ENCODE measurements around the gene GGNBP2. TPM values are rescaled to one million over a fixed set of nuclear protein-coding genes. Genes with fewer than 3 reads are reported as not detected.

GGNBP2 gene
- total RNA-seq, 2 donors from 2014 or later, result 57.3 to 69.8 TPM

DNA sequence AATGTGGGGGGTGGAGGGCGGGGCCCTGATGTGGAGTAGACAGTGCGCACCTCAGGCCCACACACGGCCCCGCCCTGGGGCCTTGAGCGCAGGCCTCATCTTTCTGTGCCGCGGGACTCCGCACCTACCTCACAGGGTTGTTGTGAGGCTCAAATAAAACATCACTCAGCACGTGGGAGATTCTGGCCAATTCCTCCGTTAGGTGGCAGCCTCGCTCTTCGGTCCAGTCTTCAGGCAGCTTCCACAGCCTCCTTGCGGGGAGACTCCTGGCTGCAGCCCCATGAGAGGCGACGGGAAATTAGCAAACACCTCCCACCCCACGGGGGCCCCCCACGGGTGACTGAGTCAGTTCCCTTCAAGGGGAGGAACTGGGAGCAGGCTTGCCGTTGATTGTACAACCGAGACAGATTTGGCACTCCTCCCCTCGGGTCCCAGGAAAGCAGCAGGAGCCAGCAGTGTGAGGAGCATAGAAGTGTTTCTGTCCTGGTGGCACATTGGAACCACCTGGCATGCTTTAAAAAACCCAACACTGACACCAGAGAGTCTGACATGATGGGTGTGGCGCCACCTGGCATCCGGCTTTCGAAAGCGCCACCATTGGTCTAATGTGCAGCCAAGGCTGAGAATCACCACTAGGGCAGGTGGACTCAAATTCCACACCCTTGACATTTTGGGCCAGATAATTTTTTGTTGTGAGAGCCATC is 64.2 kb downstream of the GGNBP2 start:
- peaks cover 0 to 6% of the 10 kb centered on the region in 2 donors for H3K4me1 ChIP-seq (ENCODE audit: control insufficient read depth in 1 of 2, low read depth in 2 of 2)
- H3K4me3 ChIP-seq, result no peak overlapping the region
- ATAC-seq (ENCODE audit: insufficient number of reproducible peaks, low FRiP score, low read depth) (no peak), DNase-seq (ENCODE audit: low spot score) (no peak)
- H3K36me3 ChIP-seq, result no peaks in the 10 kb centered on the region
- TF ChIP-seq, protein P1, sequence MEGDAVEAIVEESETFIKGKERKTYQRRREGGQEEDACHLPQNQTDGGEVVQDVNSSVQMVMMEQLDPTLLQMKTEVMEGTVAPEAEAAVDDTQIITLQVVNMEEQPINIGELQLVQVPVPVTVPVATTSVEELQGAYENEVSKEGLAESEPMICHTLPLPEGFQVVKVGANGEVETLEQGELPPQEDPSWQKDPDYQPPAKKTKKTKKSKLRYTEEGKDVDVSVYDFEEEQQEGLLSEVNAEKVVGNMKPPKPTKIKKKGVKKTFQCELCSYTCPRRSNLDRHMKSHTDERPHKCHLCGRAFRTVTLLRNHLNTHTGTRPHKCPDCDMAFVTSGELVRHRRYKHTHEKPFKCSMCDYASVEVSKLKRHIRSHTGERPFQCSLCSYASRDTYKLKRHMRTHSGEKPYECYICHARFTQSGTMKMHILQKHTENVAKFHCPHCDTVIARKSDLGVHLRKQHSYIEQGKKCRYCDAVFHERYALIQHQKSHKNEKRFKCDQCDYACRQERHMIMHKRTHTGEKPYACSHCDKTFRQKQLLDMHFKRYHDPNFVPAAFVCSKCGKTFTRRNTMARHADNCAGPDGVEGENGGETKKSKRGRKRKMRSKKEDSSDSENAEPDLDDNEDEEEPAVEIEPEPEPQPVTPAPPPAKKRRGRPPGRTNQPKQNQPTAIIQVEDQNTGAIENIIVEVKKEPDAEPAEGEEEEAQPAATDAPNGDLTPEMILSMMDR (IDR thresholded peaks at IDR 0.05), result no peak
- no peak overlapping the region for H3K27ac ChIP-seq
- H3K9me3 ChIP-seq, result no peaks in the 10 kb centered on the region
- no peaks in the 10 kb centered on the region for H3K27me3 ChIP-seq (replicated peaks; ENCODE audit: insufficient read depth)

- TF ChIP-seq, protein P1 (IDR thresholded peaks at IDR 0.05), result no peak
- no peaks in the 10 kb centered on the region for H3K9me3 ChIP-seq
- no peaks in the 10 kb centered on the region for H3K36me3 ChIP-seq
- no peak for ATAC-seq (ENCODE audit: insufficient number of reproducible peaks, low FRiP score, low read depth)
- H3K4me3 ChIP-seq, result no peak overlapping the region
- no peak for DNase-seq (ENCODE audit: low spot score)
- peaks cover 0 to 6% of the 10 kb centered on the region in 2 donors for H3K4me1 ChIP-seq (ENCODE audit: control insufficient read depth in 1 of 2, low read depth in 2 of 2)
- no peaks in the 10 kb centered on the region for H3K27me3 ChIP-seq (replicated peaks; ENCODE audit: insufficient read depth)
- H3K27ac ChIP-seq, result no peak overlapping the region
Observed at GRCh38 chr17:36609498-36609862, 64.8 kb downstream of the GGNBP2 start.

- H3K9me3 ChIP-seq, result no peaks in the 10 kb centered on the region
- TF ChIP-seq, protein P1 (IDR thresholded peaks at IDR 0.05), result no peak
- H3K4me1 ChIP-seq (ENCODE audit: control insufficient read depth in 1 of 2, low read depth in 2 of 2), result peaks cover 0 to 6% of the 10 kb centered on the region in 2 donors
- no peaks in the 10 kb centered on the region for H3K36me3 ChIP-seq
- H3K4me3 ChIP-seq, result no peak overlapping the region
- H3K27me3 ChIP-seq (replicated peaks; ENCODE audit: insufficient read depth), result no peaks in the 10 kb centered on the region
- ATAC-seq (ENCODE audit: insufficient number of reproducible peaks, low FRiP score, low read depth), result no peak
- no peak overlapping the region for H3K27ac ChIP-seq
- no peak for DNase-seq (ENCODE audit: low spot score)
Observed at GRCh38 chr17:36610474-36610873, 65.8 kb downstream of the GGNBP2 start.

- no peak overlapping the region for H3K27ac ChIP-seq
- ATAC-seq (ENCODE audit: insufficient number of reproducible peaks, low FRiP score, low read depth) (no peak), DNase-seq (ENCODE audit: low spot score) (no peak)
- TF ChIP-seq, protein P1 (IDR thresholded peaks at IDR 0.05), result no peak
- H3K4me3 ChIP-seq, result no peak overlapping the region
- H3K9me3 ChIP-seq, result no peaks in the 10 kb centered on the region
- no peaks in the 10 kb centered on the region for H3K27me3 ChIP-seq (replicated peaks; ENCODE audit: insufficient read depth)
- H3K36me3 ChIP-seq, result no peaks in the 10 kb centered on the region
- H3K4me1 ChIP-seq (ENCODE audit: control insufficient read depth in 1 of 2, low read depth in 2 of 2), result peaks cover 0 to 6% of the 10 kb centered on the region in 2 donors
Observed at GRCh38 chr17:36611345-36612072, 66.8 kb downstream of the GGNBP2 start.

DNA sequence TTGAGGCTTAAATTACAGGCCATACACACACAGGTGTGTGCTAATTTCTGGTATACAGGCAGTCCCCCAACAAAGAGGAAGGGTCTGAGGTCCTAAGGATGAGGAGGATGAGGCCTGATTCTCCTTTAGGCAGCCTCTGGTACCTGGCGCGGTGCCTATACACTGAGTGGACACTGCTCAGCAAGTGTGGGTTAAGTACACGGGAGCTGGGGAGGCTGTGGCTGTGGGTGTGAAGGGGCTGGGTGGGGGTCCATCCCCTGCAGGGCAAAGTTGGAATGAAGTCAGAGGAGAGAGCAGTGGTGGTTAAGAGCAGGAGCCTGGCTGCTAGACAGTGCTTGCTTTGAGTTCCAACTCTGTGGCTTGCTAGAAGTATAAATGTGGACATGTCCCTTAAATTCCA is 67.6 kb downstream of the GGNBP2 start:
- peaks cover 0 to 6% of the 10 kb centered on the region in 2 donors for H3K4me1 ChIP-seq (ENCODE audit: control insufficient read depth in 1 of 2, low read depth in 2 of 2)
- DNase-seq (ENCODE audit: low spot score) (no peak), ATAC-seq (ENCODE audit: insufficient number of reproducible peaks, low FRiP score, low read depth) (no peak)
- H3K27ac ChIP-seq, result no peak overlapping the region
- H3K36me3 ChIP-seq, result no peaks in the 10 kb centered on the region
- no peaks in the 10 kb centered on the region for H3K27me3 ChIP-seq (replicated peaks; ENCODE audit: insufficient read depth)
- no peak overlapping the region for H3K4me3 ChIP-seq
- H3K9me3 ChIP-seq, result no peaks in the 10 kb centered on the region
- TF ChIP-seq, protein P1 (IDR thresholded peaks at IDR 0.05), result no peak

Measured in thoracic aorta (tissue), 2 donors.